CD8-positive, alpha-beta memory T cell (primary cell): ENCODE results near the gene ZNF638. TPM values are rescaled to one million over a fixed set of nuclear protein-coding genes. Genes with fewer than 3 reads are reported as not detected.

Experiments used
- CTCF ChIA-PET: fragments of 350-600 bp; sonication (Branson Sonifier 250); formaldehyde crosslinking; loops from one replicate; lab custom pipeline; 2021; ENCODE audit warnings: antibody characterized with exemption; lab: Charles Lee
- POLR2A ChIA-PET: fragments of 350-600 bp; sonication (Branson Sonifier 250); formaldehyde crosslinking; loops from one replicate; lab custom pipeline; 2021; ENCODE audit warnings: antibody characterized with exemption; lab: Charles Lee
- DNase-seq, 5 donors: peaks; one replicate each; pipeline versions ENCODE4 v3.0.0 to v3.0.0-alpha.2; 2020 to 2022; ENCODE audit warnings: mixed read lengths in 1 of 5
- H3K27ac ChIP-seq: one replicate; pipeline ENCODE4 v1.7.0; 2013; ENCODE audit warnings: low read depth, mild to moderate bottlenecking, low read length, moderate library complexity
- H3K27me3 ChIP-seq: 2 replicates; pipeline ENCODE4 v1.7.0; 2013; ENCODE audit warnings: low read length, mild to moderate bottlenecking; ENCODE audit not compliant: insufficient read depth, poor library complexity, severe bottlenecking
- H3K36me3 ChIP-seq: 2 replicates; pipeline ENCODE4 v1.7.0; 2013; ENCODE audit warnings: mild to moderate bottlenecking, low read length, moderate library complexity; ENCODE audit not compliant: insufficient read depth
- H3K4me1 ChIP-seq: 2 replicates; pipeline ENCODE4 v1.7.0; 2013; ENCODE audit warnings: mild to moderate bottlenecking, low read length, moderate library complexity; ENCODE audit not compliant: insufficient read depth
- H3K4me3 ChIP-seq: 2 replicates; pipeline ENCODE4 v1.7.0; 2013; ENCODE audit warnings: mild to moderate bottlenecking, low read length
- H3K9me3 ChIP-seq: 2 replicates; pipeline ENCODE4 v1.7.0; 2013; ENCODE audit warnings: mild to moderate bottlenecking, low read length
- H3K27ac Mint-ChIP-seq, 8 donors: one replicate each; pipeline ENCODE4 v1.8.0; 2020 to 2021; ENCODE audit warnings: mixed read lengths in 8 of 8, mild to moderate bottlenecking in 6 of 8, inconsistent platforms in 3 of 8, moderate library complexity in 3 of 8
- H3K27me3 Mint-ChIP-seq, 2 donors: one replicate each; pipeline ENCODE4 v1.8.0; 2020 to 2021; ENCODE audit warnings: mixed read lengths in 2 of 2, mild to moderate bottlenecking in 1 of 2, moderate library complexity in 1 of 2
- H3K36me3 Mint-ChIP-seq, 3 donors: one replicate each; pipeline ENCODE4 v1.8.0; 2020 to 2021; ENCODE audit warnings: mixed read lengths in 3 of 3, inconsistent platforms in 1 of 3, mild to moderate bottlenecking in 1 of 3
- H3K4me1 Mint-ChIP-seq, 3 donors: one replicate each; pipeline ENCODE4 v1.8.0; 2020 to 2021; ENCODE audit warnings: mixed read lengths in 3 of 3, inconsistent platforms in 1 of 3, mild to moderate bottlenecking in 1 of 3
- H3K4me3 Mint-ChIP-seq, 7 donors: one replicate each; pipeline ENCODE4 v1.8.0; 2020 to 2021; ENCODE audit warnings: mixed read lengths in 7 of 7, mild to moderate bottlenecking in 6 of 7, moderate library complexity in 4 of 7, inconsistent platforms in 2 of 7
- H3K9me3 Mint-ChIP-seq, 5 donors: one replicate each; pipeline ENCODE4 v1.8.0; 2020 to 2022; ENCODE audit warnings: mixed read lengths in 5 of 5, mild to moderate bottlenecking in 3 of 5, moderate library complexity in 2 of 5, inconsistent platforms in 1 of 5
- polyA plus RNA-seq: library from polyadenylated mRNA; unstranded; fragments of 300-500 nt; fragmentation: Illumina TruSeq; gene quantifications from one replicate; pipeline ENCODE4 v1.2.3, GENCODE V29; 2021
- total RNA-seq, 2 experiments: library from RNA; stranded (reverse); gene quantifications; one replicate each; pipeline ENCODE4 v1.2.3, GENCODE V29; 2021

Gene ZNF638
- total and polyA plus RNA-seq, 3 experiments from 2014 or later: 47.8 to 83.4 (median 77.9) TPM

DNA sequence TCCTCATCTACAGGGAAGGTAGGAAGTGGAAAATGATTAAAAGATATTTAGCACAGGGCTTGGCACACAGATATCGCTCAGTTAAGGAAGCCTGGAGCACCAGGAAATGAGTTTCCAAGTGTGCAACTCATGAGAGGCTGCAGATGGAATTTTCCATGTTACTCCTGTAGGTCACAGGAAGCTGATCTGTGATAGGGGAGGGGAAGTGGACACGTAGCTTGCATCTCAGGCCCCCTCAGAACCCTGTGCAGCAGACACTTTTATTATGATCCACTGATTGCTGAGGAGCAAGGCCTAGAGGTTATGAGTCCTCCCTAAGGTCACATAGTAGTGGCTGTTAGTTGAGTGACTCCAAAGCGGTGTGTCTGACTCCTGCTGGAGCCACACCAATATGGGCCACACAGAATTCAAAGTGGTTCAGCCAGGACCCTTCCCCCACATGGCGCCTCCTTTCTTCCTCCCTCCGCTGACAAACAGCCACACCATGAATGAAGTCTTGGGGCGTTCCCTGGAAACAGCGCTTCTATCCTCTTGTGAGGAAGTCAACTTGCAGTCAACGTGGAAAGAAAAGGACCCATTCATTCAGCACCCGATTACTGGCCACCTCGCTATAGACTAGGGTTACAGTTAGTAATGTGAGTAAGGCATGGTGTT lies 143.3 kb downstream of the ZNF638 start:
- ChIA-PET POLR2A (no interaction called here), CTCF (no interaction called here)

DNA sequence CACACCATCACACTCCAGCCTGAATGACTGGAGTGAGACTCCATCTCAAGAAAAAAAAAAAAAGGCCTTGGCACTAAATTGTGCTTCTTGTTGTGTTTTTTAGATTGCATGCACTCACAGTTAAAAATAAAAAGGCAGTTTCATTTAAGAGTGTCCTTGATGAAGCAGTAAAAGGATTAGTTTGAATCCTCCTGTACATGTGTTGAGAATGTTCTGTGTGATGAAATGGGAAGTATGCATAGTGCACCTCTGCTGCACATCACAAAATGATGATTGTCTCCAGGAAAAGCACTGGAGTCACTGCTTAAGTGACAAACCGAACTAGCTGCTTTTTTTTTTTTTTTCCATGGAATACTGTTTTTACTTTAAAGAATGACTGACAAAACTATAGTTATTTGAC lies 144.9 kb downstream of the ZNF638 start:
- ChIA-PET CTCF (no interaction called here), POLR2A (no interaction called here)
- no peak overlapping the region for H3K4me3 ChIP-seq
- peaks cover 3 to 7% of the 10 kb centered on the region in 2 donors for H3K27me3 Mint-ChIP-seq
- DNase-seq: no peak
- H3K4me3 Mint-ChIP-seq: no peak overlapping the region
- H3K9me3 Mint-ChIP-seq: no peaks in the 10 kb centered on the region
- H3K36me3 ChIP-seq: no peaks in the 10 kb centered on the region
- H3K4me1 ChIP-seq: no peaks in the 10 kb centered on the region
- no peaks in the 10 kb centered on the region for H3K27me3 ChIP-seq
- H3K9me3 ChIP-seq: no peaks in the 10 kb centered on the region
- H3K4me1 Mint-ChIP-seq: no peaks in the 10 kb centered on the region
- H3K27ac ChIP-seq: no peak overlapping the region
- H3K27ac Mint-ChIP-seq: no peak overlapping the region
- no peaks in the 10 kb centered on the region for H3K36me3 Mint-ChIP-seq

More for the DNA sequence above, 143.3 kb downstream of the ZNF638 start:
- no peak for DNase-seq
- Histone ChIP-seq H3K4me3 (no peak overlapping the region), H3K36me3 (no peaks in the 10 kb centered on the region), H3K9me3 (no peaks in the 10 kb centered on the region), H3K27me3 (no peaks in the 10 kb centered on the region), H3K4me1 (no peaks in the 10 kb centered on the region), H3K27ac (no peak overlapping the region)
- no peaks in the 10 kb centered on the region for H3K4me1 Mint-ChIP-seq
- peaks cover 7% of the 10 kb centered on the region in 2 donors for H3K27me3 Mint-ChIP-seq
- H3K4me3 Mint-ChIP-seq: no peak overlapping the region
- H3K27ac Mint-ChIP-seq: no peak overlapping the region
- no peaks in the 10 kb centered on the region for H3K36me3 Mint-ChIP-seq
- H3K9me3 Mint-ChIP-seq: no peaks in the 10 kb centered on the region

DNA sequence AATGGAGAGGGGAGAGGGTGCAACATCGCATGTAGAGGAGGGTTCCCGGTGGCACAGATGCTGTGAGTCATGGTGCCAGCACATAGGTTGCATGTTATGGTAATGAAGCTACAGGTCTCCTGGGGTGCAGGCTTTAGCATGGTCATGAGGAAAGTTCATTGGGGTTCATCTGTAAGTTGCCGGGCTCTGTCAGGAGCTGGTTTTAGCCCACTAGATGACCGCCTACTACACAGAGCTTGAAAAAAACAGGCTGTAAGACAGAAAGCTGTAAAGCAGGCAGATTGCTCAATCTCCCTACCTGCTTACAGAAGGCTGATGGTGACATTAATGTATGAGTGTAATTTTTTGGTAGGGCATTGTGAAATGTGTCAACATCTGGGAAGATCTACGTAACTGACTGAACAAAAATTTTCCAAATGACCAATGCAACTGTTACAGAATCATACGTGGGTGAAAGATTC lies 145.7 kb downstream of the ZNF638 start:
- Histone ChIP-seq H3K27me3 (no peaks in the 10 kb centered on the region), H3K36me3 (no peaks in the 10 kb centered on the region), H3K4me1 (no peaks in the 10 kb centered on the region), H3K27ac (no peak overlapping the region), H3K4me3 (no peak overlapping the region), H3K9me3 (no peaks in the 10 kb centered on the region)
- Mint-ChIP-seq H3K4me1 (no peaks in the 10 kb centered on the region), H3K27me3 (peaks cover 3 to 5% of the 10 kb centered on the region in 2 donors), H3K27ac (no peak overlapping the region), H3K4me3 (no peak overlapping the region), H3K36me3 (no peaks in the 10 kb centered on the region), H3K9me3 (no peaks in the 10 kb centered on the region)
- ChIA-PET POLR2A (no interaction called here), CTCF (interaction anchor here (1.0 kb wide), 1 partner anchor 71 kb away, joined by 3 read pairs; no protein-coding TSS in a partner anchor)
- DNase-seq: no peak

DNA sequence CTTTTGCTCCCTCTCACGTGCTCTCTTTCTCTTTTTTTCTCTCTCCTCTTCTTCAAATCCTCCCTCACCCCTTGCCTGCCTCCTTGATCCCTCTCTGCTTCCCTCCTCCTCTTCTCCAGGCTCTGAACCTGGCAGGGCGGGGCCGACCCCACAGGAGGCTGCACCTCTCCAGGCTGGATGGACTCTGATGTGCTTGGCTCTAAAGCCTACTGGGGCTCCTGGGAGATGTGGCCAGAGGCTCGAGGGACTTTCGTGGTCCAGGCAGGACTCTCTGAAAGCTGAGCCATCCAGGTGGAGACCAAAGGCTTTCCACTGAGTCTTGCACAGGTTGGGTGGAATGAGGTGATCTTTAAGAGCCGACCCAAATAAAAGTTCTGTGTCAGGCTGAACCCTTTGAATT lies 147.2 kb downstream of the ZNF638 start:
- Histone ChIP-seq H3K4me3 (no peak overlapping the region), H3K9me3 (no peaks in the 10 kb centered on the region), H3K27ac (no peak overlapping the region), H3K4me1 (no peaks in the 10 kb centered on the region), H3K36me3 (no peaks in the 10 kb centered on the region), H3K27me3 (no peaks in the 10 kb centered on the region)
- DNase-seq: no peak
- Mint-ChIP-seq H3K27ac (peak overlapping the region in 1 of 8 donors; percentile 87), H3K9me3 (no peaks in the 10 kb centered on the region), H3K27me3 (peaks cover 3 to 8% of the 10 kb centered on the region in 2 donors), H3K36me3 (no peaks in the 10 kb centered on the region), H3K4me1 (no peaks in the 10 kb centered on the region), H3K4me3 (no peak overlapping the region)
- CTCF ChIA-PET: no interaction called here
- POLR2A ChIA-PET: no interaction called here

DNA sequence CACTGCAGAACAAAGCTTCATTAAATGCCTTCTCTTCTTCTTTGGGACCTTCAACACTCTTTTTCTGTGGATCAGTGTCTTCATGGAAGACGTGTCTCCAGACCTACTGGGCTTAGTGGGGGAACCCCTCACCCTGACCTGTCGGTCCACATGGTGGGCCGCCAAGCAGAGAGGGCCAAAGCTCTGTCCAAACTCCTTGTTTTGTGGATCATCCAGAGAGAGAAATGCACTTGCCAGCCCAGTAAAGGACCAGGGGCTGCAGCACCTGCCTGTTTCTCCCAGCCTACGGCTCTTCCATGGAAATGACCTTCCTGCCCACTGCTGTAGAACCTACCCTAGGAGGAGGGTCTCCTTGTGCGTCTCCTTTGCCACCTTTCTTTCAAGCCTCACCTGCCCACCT lies 147.7 kb downstream of the ZNF638 start:
- H3K4me3 Mint-ChIP-seq: no peak overlapping the region
- peaks cover 3 to 5% of the 10 kb centered on the region in 2 donors for H3K27me3 Mint-ChIP-seq
- no peak for DNase-seq
- no peaks in the 10 kb centered on the region for H3K9me3 ChIP-seq
- H3K4me1 Mint-ChIP-seq: no peaks in the 10 kb centered on the region
- ChIA-PET CTCF (no interaction called here), POLR2A (no interaction called here)
- no peak overlapping the region for H3K27ac ChIP-seq
- H3K27me3 ChIP-seq: no peaks in the 10 kb centered on the region
- no peaks in the 10 kb centered on the region for H3K36me3 ChIP-seq
- H3K4me1 ChIP-seq: no peaks in the 10 kb centered on the region
- H3K9me3 Mint-ChIP-seq: no peaks in the 10 kb centered on the region
- no peaks in the 10 kb centered on the region for H3K36me3 Mint-ChIP-seq
- no peak overlapping the region for H3K4me3 ChIP-seq
- no peak overlapping the region for H3K27ac Mint-ChIP-seq

DNA sequence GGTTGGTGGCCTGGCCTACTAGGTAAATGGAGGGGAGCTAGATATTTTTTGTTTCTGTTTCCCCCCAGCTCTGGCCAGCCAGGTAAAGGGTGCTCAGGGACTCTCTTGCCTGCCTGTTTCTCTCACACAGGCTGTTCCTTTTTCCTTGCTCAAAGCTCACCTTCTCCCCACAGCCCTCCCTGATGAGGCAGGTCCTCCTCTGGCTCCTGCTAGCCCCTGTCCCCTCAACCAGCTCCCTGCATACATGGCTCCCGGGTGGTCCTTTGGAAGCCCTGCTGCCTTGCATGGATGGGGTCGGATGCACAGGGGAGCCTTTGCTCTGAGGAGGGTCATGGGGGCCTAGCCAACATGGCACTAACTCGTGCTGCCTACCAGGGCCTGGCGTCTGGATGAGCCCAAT lies 149.5 kb downstream of the ZNF638 start:
- Mint-ChIP-seq H3K27ac (no peak overlapping the region), H3K4me3 (no peak overlapping the region), H3K4me1 (no peaks in the 10 kb centered on the region), H3K27me3 (peaks cover 0 to 5% of the 10 kb centered on the region in 2 donors), H3K9me3 (no peaks in the 10 kb centered on the region), H3K36me3 (no peaks in the 10 kb centered on the region)
- H3K4me1 ChIP-seq: no peaks in the 10 kb centered on the region
- DNase-seq: no peak
- CTCF ChIA-PET: interaction anchor here (0.8 kb wide), 1 partner anchor 21 kb away, joined by 3 read pairs; no protein-coding TSS in a partner anchor
- no peak overlapping the region for H3K4me3 ChIP-seq
- H3K9me3 ChIP-seq: no peaks in the 10 kb centered on the region
- no peaks in the 10 kb centered on the region for H3K36me3 ChIP-seq
- POLR2A ChIA-PET: no interaction called here
- H3K27ac ChIP-seq: no peak overlapping the region
- no peaks in the 10 kb centered on the region for H3K27me3 ChIP-seq

DNA sequence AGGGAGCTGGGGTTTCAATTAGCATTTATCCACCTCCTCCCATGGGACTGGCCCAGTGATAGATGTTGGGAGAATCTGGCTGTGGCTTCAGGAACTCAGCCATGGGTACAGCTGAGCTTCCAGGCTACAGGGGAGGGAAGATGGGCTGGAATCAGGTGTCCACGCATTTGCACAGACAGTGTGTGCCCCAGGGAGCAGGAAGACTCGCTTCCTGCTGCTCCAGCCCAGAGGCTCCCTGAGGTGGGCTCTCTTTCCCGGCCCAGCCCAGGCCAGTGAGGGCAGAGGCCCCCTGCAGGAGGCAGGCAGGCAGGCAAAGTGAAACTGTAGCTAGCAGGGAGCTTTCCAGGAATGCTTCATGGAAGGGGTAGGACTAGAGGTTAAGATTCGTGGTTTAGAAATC lies 150.5 kb downstream of the ZNF638 start:
- ChIA-PET POLR2A (no interaction called here), CTCF (interaction anchor here (0.8 kb wide), 1 partner anchor 21 kb away, joined by 3 read pairs; no protein-coding TSS in a partner anchor)

DNA sequence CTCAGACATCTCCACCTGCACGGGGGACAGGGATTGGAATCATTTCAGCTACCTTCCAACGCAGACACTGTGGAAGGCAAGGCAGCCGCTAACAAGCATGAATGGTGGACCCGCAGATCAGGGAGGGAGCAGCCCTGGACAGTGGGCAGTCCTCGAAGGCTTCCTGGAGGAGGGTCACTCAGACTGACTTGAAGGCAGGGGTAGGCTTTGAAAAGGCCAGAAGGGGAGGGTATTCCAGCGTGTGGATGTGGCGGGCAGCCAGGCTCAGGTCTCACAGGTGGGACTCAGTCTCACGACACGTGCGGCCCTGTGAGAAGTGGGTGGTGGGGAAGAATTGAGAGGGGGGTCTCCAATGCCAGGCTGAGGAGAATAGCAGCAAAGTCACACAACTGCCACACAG lies 151.7 kb downstream of the ZNF638 start:
- Mint-ChIP-seq H3K9me3 (no peaks in the 10 kb centered on the region), H3K27me3 (peaks cover 0 to 5% of the 10 kb centered on the region in 2 donors), H3K4me1 (no peaks in the 10 kb centered on the region), H3K27ac (no peak overlapping the region), H3K36me3 (no peaks in the 10 kb centered on the region), H3K4me3 (no peak overlapping the region)
- no peaks in the 10 kb centered on the region for H3K9me3 ChIP-seq
- no peaks in the 10 kb centered on the region for H3K36me3 ChIP-seq
- H3K27ac ChIP-seq: no peak overlapping the region
- no peak overlapping the region for H3K4me3 ChIP-seq
- H3K27me3 ChIP-seq: no peaks in the 10 kb centered on the region
- ChIA-PET POLR2A (no interaction called here), CTCF (no interaction called here)
- H3K4me1 ChIP-seq: no peaks in the 10 kb centered on the region
- DNase-seq: no peak

More for the DNA sequence above, 150.5 kb downstream of the ZNF638 start:
- H3K9me3 ChIP-seq: no peaks in the 10 kb centered on the region
- H3K27me3 Mint-ChIP-seq: peaks cover 0 to 5% of the 10 kb centered on the region in 2 donors
- no peaks in the 10 kb centered on the region for H3K9me3 Mint-ChIP-seq
- no peaks in the 10 kb centered on the region for H3K36me3 Mint-ChIP-seq
- no peaks in the 10 kb centered on the region for H3K36me3 ChIP-seq
- H3K4me1 ChIP-seq: no peaks in the 10 kb centered on the region
- H3K27ac Mint-ChIP-seq: no peak overlapping the region
- H3K4me3 Mint-ChIP-seq: no peak overlapping the region
- no peak overlapping the region for H3K27ac ChIP-seq
- no peak for DNase-seq
- no peaks in the 10 kb centered on the region for H3K4me1 Mint-ChIP-seq
- no peaks in the 10 kb centered on the region for H3K27me3 ChIP-seq
- H3K4me3 ChIP-seq: no peak overlapping the region
